ENCODE data around the gene PLB1.

PLB1 gene, protein sequence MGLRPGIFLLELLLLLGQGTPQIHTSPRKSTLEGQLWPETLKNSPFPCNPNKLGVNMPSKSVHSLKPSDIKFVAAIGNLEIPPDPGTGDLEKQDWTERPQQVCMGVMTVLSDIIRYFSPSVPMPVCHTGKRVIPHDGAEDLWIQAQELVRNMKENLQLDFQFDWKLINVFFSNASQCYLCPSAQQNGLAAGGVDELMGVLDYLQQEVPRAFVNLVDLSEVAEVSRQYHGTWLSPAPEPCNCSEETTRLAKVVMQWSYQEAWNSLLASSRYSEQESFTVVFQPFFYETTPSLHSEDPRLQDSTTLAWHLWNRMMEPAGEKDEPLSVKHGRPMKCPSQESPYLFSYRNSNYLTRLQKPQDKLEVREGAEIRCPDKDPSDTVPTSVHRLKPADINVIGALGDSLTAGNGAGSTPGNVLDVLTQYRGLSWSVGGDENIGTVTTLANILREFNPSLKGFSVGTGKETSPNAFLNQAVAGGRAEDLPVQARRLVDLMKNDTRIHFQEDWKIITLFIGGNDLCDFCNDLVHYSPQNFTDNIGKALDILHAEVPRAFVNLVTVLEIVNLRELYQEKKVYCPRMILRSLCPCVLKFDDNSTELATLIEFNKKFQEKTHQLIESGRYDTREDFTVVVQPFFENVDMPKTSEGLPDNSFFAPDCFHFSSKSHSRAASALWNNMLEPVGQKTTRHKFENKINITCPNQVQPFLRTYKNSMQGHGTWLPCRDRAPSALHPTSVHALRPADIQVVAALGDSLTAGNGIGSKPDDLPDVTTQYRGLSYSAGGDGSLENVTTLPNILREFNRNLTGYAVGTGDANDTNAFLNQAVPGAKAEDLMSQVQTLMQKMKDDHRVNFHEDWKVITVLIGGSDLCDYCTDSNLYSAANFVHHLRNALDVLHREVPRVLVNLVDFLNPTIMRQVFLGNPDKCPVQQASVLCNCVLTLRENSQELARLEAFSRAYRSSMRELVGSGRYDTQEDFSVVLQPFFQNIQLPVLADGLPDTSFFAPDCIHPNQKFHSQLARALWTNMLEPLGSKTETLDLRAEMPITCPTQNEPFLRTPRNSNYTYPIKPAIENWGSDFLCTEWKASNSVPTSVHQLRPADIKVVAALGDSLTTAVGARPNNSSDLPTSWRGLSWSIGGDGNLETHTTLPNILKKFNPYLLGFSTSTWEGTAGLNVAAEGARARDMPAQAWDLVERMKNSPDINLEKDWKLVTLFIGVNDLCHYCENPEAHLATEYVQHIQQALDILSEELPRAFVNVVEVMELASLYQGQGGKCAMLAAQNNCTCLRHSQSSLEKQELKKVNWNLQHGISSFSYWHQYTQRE (N-terminal part only)

DNA sequence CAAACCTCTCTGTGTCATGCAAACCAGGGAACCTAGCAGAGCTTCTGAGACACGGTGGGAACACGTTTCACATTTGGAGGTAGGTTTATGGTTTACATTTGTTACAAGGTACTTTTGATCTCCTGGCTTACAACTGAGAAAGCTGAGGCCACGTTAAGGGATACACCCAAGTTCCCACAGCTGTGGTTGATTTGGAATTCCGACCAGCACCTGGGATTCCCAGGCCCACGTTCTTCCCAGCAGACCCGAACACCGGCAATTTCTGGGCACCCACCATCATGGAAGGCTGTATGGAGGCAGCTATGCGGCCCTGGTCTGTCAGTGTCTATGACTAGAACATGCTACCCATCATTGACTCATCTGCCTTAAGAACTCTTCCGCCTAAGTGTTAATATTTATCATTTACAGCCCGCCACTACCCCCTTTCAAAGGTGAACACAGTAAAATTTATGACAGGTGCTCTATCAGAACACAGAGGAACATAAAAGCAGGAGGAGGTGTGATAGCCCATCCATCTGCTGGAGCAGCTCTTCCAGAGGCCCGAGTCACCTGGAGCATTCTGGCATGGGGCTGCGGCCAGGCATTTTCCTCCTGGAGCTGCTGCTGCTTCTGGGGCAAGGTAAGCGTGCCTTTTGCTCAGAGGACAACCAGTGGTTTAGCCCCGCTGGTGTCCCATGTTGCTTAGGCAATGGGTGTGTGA is at the start of gene PLB1:
Gene PLB1 (plus strand): TSS at position 510 of the 700 bp plus-strand sequence. CDS start 55 bp downstream, at position 565.
- Histone ChIP-seq H3K36me3 (ENCODE audit: control insufficient read depth, low read depth, low read length) (no peaks in the 10 kb centered on the region), H3K4me3 (ENCODE audit: low read length) (no peak within 1 kb of the TSS), H3K27ac (ENCODE audit: low read length) (no peak within 1 kb of the TSS), H3K9me3 (ENCODE audit: control insufficient read depth, low read depth, low read length) (no peaks in the 10 kb centered on the region), H3K4me1 (ENCODE audit: control insufficient read depth, low read depth, low read length) (no peaks in the 10 kb centered on the region), H3K27me3 (ENCODE audit: control insufficient read depth, insufficient read depth, low read length) (no peaks in the 10 kb centered on the region), H3K9ac (ENCODE audit: low read length) (no peak within 1 kb of the TSS)

DNA sequence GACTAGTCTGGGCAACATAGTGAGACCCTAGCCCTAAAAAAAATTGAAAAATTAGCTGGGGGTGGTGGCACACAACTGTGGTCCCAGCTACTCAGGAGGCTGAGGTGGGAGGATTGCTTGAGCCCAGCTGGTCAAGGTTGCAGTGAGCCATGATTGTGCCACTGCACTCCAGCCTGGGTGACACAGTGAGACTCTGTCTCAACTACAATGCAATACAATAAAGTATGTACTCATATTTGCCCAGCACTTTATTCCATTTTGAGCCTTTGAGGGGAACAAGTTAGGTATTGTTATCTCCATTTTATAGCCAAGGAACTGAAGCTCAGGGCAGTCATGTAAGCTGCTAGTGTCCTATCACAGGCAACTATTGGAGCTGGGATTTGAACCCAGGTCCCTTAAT is 49.3 kb upstream of the PLB1 start:
- Histone ChIP-seq H3K27me3 (ENCODE audit: control insufficient read depth, insufficient read depth, low read length) (no peaks in the 10 kb centered on the region), H3K4me1 (ENCODE audit: control insufficient read depth, low read depth, low read length) (no peaks in the 10 kb centered on the region), H3K36me3 (ENCODE audit: control insufficient read depth, low read depth, low read length) (no peaks in the 10 kb centered on the region), H3K4me3 (ENCODE audit: low read length) (no peak overlapping the region), H3K9me3 (ENCODE audit: control insufficient read depth, low read depth, low read length) (no peaks in the 10 kb centered on the region), H3K9ac (ENCODE audit: low read length) (no peak overlapping the region), H3K27ac (ENCODE audit: low read length) (no peak overlapping the region)

DNA sequence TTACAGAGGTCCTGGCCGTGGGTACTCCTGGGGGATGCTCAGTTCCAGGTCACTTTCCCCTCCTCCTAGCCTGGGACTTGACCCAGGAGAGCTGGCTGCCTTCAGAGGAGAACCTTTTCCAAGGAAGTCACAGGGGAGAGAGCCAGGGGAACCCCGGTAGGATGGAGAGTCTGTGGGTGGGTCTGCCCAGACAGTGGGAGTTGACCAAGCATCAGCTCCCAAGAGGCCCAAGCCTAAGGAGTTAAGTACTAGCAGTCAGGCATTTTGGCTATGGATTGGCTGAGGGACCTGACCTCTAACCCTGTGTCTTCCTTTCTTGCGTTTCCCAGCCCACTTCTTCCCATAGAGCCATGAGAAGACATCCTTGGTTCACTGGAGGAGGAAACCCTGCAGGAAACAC is 48.8 kb upstream of the PLB1 start:
- Histone ChIP-seq H3K27me3 (ENCODE audit: control insufficient read depth, insufficient read depth, low read length) (no peaks in the 10 kb centered on the region), H3K4me1 (ENCODE audit: control insufficient read depth, low read depth, low read length) (no peaks in the 10 kb centered on the region), H3K9me3 (ENCODE audit: control insufficient read depth, low read depth, low read length) (no peaks in the 10 kb centered on the region), H3K36me3 (ENCODE audit: control insufficient read depth, low read depth, low read length) (no peaks in the 10 kb centered on the region), H3K27ac (ENCODE audit: low read length) (no peak overlapping the region), H3K4me3 (ENCODE audit: low read length) (no peak overlapping the region), H3K9ac (ENCODE audit: low read length) (no peak overlapping the region)

DNA sequence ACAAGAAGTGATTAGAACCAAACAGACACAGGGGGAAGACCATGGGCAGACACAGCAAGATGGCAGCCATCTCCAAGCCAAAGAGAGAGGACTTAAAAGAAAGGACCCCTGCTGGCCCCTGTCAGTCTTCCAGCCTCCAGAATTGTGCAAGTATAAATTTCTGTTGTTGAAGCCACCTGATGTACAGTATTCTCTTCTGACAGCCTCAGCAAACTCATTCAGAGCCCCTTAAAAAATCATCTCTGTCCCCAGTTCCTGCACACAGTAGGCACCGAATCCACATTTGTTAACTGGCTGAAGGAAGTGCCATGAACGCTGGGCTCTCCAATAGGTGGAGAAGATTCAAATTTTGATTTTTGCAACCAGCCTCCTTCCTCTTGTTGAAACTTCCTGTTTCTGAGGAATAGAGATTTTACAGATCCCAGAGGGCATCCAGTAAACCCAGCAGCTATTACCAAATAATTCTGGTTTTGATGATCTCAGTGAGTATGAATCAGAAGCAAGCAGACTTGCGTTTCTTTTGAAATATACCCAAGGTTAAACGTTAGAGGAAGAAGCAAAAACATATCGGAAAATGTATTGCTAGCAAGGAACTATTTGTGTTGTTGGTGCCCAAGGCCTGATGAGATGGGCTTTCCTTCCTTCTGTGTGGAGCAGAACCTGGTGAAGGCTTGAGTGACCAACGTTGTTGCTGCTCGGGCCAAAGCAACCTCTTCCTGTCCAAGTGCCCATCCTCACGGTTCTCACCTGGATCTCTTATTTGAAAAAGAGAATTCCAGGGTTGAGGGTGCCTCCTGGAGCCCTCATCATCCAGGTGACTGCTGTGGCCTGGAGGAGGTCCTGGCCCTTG is 47.7 kb upstream of the PLB1 start:
- Histone ChIP-seq H3K36me3 (ENCODE audit: control insufficient read depth, low read depth, low read length) (no peaks in the 10 kb centered on the region), H3K27ac (ENCODE audit: low read length) (no peak overlapping the region), H3K4me1 (ENCODE audit: control insufficient read depth, low read depth, low read length) (no peaks in the 10 kb centered on the region), H3K27me3 (ENCODE audit: control insufficient read depth, insufficient read depth, low read length) (no peaks in the 10 kb centered on the region), H3K4me3 (ENCODE audit: low read length) (no peak overlapping the region), H3K9me3 (ENCODE audit: control insufficient read depth, low read depth, low read length) (no peaks in the 10 kb centered on the region), H3K9ac (ENCODE audit: low read length) (no peak overlapping the region)

DNA sequence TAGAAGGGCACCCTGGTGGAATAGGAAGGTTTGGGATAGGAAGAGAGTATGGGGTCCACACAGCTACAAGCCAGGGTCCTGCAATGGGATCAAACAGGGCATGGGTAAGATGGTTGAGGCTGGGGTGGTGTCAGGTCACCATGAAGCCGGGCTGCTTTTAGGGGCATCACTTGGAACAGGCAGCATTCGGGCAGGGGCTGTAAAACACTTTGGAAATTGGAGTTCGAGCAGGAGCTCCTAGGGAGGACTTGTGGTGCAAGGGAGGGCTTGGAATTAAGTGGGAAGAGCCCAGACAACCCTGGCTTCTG is 47.1 kb upstream of the PLB1 start:
- no peak overlapping the region for H3K4me3 ChIP-seq (ENCODE audit: low read length)
- no peaks in the 10 kb centered on the region for H3K36me3 ChIP-seq (ENCODE audit: control insufficient read depth, low read depth, low read length)
- no peak overlapping the region for H3K9ac ChIP-seq (ENCODE audit: low read length)
- no peaks in the 10 kb centered on the region for H3K4me1 ChIP-seq (ENCODE audit: control insufficient read depth, low read depth, low read length)
- H3K27me3 ChIP-seq (ENCODE audit: control insufficient read depth, insufficient read depth, low read length), result no peaks in the 10 kb centered on the region
- no peak overlapping the region for H3K27ac ChIP-seq (ENCODE audit: low read length)
- H3K9me3 ChIP-seq (ENCODE audit: control insufficient read depth, low read depth, low read length), result no peaks in the 10 kb centered on the region

DNA sequence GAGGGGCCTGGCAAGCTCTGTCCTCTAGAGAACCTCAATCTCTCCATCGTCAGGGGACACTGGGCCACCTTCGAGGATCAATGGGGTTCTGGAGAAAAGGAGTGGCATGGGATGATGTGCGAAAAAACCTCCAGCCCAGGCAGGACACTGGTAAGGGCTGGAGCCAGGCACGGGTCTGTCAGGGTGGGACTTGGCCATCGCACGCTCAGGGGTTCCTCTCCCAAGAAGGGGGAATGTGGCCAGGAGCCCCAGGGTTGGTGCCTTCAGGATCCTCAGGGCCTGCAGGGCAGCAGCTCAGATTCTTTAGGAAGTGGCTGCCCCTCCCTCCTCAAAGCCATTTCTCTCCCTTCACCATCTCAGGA is 46.8 kb upstream of the PLB1 start:
- Histone ChIP-seq H3K36me3 (ENCODE audit: control insufficient read depth, low read depth, low read length) (no peaks in the 10 kb centered on the region), H3K9me3 (ENCODE audit: control insufficient read depth, low read depth, low read length) (no peaks in the 10 kb centered on the region), H3K4me1 (ENCODE audit: control insufficient read depth, low read depth, low read length) (no peaks in the 10 kb centered on the region), H3K27ac (ENCODE audit: low read length) (no peak overlapping the region), H3K9ac (ENCODE audit: low read length) (no peak overlapping the region), H3K4me3 (ENCODE audit: low read length) (no peak overlapping the region), H3K27me3 (ENCODE audit: control insufficient read depth, insufficient read depth, low read length) (no peaks in the 10 kb centered on the region)

DNA sequence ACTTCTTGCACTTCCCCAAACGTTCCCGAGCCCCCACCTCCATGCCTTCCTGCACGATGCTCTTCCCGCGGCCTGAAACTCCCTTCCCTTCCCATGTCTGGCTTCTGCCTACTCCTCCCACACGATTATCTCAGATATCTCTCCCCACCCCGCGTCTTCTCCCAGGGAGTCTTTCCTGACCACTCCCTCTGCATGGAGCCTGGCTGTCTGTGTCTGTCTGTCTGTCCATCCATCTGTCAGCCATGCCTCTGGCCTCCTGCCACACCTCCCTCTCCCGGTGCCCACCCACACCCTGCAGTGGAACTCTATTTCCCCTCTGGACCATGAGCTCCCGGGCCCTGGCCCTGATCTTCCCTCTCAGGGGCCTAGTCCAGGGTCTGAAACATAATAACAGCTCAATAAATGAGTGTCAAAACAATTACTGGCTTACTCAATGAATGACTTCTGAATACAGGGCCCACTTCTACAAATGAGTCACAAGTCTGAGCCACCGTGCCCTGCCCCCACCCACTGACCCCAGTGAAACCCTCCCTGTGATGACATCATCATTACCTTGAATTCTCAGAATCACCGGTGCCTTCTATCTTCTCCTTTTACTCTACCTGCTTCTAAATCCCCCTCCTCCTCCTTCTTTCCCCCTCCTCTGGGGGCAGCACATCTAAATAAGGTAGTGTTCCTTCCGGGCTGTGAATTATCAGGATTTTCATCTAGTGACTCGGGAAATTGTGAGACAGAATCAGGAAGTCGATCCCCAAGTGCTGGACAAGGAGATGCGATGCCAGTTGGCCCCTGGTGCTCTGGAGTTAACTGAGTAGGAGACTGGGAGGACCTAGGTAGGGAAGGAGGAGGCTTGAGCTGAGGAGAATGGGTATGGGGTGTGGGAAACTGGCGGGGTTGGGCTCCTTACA is 46.1 kb upstream of the PLB1 start:
- no peak overlapping the region for H3K9ac ChIP-seq (ENCODE audit: low read length)

DNA sequence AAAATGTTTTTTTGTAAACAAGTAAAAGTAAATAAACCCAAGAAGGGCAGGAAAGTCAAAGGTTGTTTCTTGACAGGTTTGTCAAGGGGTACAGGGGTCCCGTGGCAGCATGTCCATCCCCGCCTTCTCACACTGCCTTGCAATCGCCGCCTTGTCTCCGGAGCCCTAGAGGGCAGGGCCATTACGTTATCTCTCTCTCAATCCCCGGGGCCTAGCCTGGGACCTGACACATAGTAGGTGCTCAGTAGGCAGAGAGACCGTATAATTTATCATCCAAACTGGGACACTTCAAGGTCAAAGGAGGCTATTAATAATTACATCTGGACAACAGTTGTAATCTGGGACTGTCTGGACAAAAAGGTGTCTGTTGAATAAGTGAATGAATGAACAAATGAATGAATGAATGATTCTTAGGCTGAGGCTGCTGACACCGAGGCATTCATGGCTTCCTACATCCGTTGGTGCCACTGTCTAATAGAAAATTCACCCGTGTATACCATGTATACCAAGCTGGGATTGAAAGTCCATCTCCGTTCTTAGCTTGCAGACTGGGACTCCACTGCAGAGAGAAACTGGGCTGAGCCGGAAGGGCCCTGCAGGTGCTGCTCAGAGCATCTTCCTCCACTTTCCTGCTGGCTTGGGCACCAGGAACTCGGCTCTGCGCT is 44.8 kb upstream of the PLB1 start:
- Histone ChIP-seq H3K27ac (ENCODE audit: low read length) (no peak overlapping the region), H3K4me1 (ENCODE audit: control insufficient read depth, low read depth, low read length) (no peaks in the 10 kb centered on the region), H3K4me3 (ENCODE audit: low read length) (no peak overlapping the region), H3K27me3 (ENCODE audit: control insufficient read depth, insufficient read depth, low read length) (no peaks in the 10 kb centered on the region), H3K36me3 (ENCODE audit: control insufficient read depth, low read depth, low read length) (no peaks in the 10 kb centered on the region), H3K9ac (ENCODE audit: low read length) (no peak overlapping the region), H3K9me3 (ENCODE audit: control insufficient read depth, low read depth, low read length) (no peaks in the 10 kb centered on the region)

More for the DNA sequence above, 46.1 kb upstream of the PLB1 start:
- Histone ChIP-seq H3K4me1 (ENCODE audit: control insufficient read depth, low read depth, low read length) (no peaks in the 10 kb centered on the region), H3K4me3 (ENCODE audit: low read length) (no peak overlapping the region), H3K27me3 (ENCODE audit: control insufficient read depth, insufficient read depth, low read length) (no peaks in the 10 kb centered on the region), H3K36me3 (ENCODE audit: control insufficient read depth, low read depth, low read length) (no peaks in the 10 kb centered on the region), H3K9me3 (ENCODE audit: control insufficient read depth, low read depth, low read length) (no peaks in the 10 kb centered on the region), H3K27ac (ENCODE audit: low read length) (no peak overlapping the region)

DNA sequence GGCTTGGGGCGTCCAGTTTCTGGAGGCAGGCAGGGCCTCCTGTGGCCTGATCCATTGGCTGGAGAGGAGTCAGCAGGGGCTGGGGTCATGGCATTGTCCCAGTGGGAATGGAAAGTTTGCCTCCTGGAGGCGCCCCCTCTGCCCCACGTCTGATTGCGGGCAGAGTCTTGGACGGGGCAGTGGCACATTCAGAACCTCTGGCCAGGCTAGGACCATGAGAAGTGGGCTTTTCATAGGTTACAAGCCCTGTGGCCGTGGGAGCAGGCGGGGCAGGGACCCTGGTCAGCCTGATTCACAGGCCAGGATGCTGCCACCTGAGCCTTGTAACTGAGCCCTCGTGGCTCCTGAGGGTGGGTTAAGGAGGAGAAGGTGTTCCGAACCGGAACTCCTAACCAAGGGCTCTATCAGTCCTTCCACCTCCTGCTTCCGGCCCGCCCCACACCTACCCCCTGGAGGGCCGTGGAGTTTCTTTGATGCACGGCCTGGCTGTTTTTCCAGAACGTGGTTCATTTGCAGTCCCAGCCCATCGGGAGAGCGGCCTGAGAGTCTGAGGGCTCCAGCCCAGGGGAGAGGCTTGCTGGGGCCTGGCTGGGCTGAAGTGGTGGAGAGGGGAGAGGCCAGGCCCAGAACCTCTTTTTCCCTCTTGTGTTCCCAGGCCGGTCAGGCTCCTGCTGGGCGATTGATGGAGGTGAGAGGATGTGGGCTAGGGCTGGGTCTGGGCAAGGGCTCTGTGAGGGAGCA is 43.9 kb upstream of the PLB1 start:
- Histone ChIP-seq H3K27me3 (ENCODE audit: control insufficient read depth, insufficient read depth, low read length) (no peaks in the 10 kb centered on the region), H3K27ac (ENCODE audit: low read length) (no peak overlapping the region), H3K9ac (ENCODE audit: low read length) (no peak overlapping the region), H3K4me1 (ENCODE audit: control insufficient read depth, low read depth, low read length) (no peaks in the 10 kb centered on the region), H3K9me3 (ENCODE audit: control insufficient read depth, low read depth, low read length) (no peaks in the 10 kb centered on the region), H3K36me3 (ENCODE audit: control insufficient read depth, low read depth, low read length) (no peaks in the 10 kb centered on the region), H3K4me3 (ENCODE audit: low read length) (no peak overlapping the region)

All from iPS-18a (cell line).